ENCODE measurements around the gene SSH2.

DNA sequence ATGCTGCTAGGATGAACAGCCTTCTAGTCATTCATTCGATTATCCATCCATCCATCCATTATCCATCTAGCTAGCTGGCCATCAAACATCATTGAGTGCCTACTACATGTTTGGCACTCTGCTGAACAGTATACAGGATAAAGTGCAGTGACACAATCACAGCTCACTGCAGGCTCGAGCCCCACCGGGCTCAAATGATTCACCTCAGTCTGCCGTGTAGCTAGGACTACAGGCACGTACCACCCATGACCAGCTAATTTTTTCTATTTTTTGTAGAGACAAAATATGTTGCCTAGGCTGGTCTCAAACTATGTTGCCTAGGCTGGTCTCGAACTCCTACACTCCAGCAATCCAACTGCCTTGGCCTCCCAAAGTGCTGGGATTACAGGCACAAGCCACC lies 50.0 kb downstream of the SSH2 start:
- TF ChIP-seq POLR2AphosphoS5 (IDR thresholded peaks at IDR 0.05) (no peak), POLR2A (IDR thresholded peaks at IDR 0.05) (no peak)
